Cardiac muscle cell (in vitro differentiated cells and primary cell): ENCODE data around the gene RASL11A. TPM values are rescaled to one million over a fixed set of nuclear protein-coding genes. Genes with fewer than 3 reads are reported as not detected.
A peak's percentile ranks its signal among the peaks of the same experiment; 100 is the strongest.

Source experiments
- DNase-seq, 2 donors: peaks; one replicate each; pipeline versions ENCODE4 v3.0.0 to v3.0.0-alpha.2; 2010 to 2017; ENCODE audit warnings: low read depth in 1 of 2, low spot score in 1 of 2
- H3K27ac ChIP-seq: fragments of 200-600 bp; sonication (generic); 2 replicates; pipeline ENCODE4 v1.5.1; 2016
- H3K27me3 ChIP-seq: fragments of 200-600 bp; sonication (generic); 2 replicates; pipeline ENCODE4 v1.6.0; 2016; ENCODE audit warnings: control low read depth
- H3K36me3 ChIP-seq: fragments of 200-600 bp; sonication (generic); 2 replicates; pipeline ENCODE4 v1.5.1; 2016; ENCODE audit warnings: control low read depth
- H3K4me1 ChIP-seq: fragments of 200-600 bp; sonication (generic); 2 replicates; pipeline ENCODE4 v1.8.1; 2017; ENCODE audit warnings: low read depth, mild to moderate bottlenecking, mixed run types
- H3K4me3 ChIP-seq: fragments of 200-600 bp; sonication (generic); 2 replicates; pipeline ENCODE4 v1.5.1; 2016; ENCODE audit warnings: mild to moderate bottlenecking
- H3K9me3 ChIP-seq: fragments of 200-600 bp; sonication (generic); 2 replicates; pipeline ENCODE4 v1.5.1; 2017; ENCODE audit warnings: low read depth, mild to moderate bottlenecking, control low read depth
- polyA plus RNA-seq: library from polyadenylated mRNA; unstranded; fragments of >200 nt; fragmentation: Nextera tagmentation; extraction: Ambion mirVana; gene quantifications from 2 replicates; pipeline ENCODE4 v1.2.1, GENCODE V29; 2016
- total RNA-seq: library from RNA; depleted of rRNA; stranded (reverse); fragments of >200 nt; gene quantifications from 2 replicates; pipeline ENCODE4 v1.2.3, GENCODE V29; 2016
- TF ChIP-seq, protein P1 (sequence below): IDR thresholded peaks from 2 replicates; pipeline ENCODE4 v1.5.1; 2012; ENCODE audit warnings: low read depth, mild to moderate bottlenecking, low read length

RASL11A gene
- total and polyA plus RNA-seq, 2 experiments from 2014 or later = 1.2 to 1.9 TPM

DNA sequence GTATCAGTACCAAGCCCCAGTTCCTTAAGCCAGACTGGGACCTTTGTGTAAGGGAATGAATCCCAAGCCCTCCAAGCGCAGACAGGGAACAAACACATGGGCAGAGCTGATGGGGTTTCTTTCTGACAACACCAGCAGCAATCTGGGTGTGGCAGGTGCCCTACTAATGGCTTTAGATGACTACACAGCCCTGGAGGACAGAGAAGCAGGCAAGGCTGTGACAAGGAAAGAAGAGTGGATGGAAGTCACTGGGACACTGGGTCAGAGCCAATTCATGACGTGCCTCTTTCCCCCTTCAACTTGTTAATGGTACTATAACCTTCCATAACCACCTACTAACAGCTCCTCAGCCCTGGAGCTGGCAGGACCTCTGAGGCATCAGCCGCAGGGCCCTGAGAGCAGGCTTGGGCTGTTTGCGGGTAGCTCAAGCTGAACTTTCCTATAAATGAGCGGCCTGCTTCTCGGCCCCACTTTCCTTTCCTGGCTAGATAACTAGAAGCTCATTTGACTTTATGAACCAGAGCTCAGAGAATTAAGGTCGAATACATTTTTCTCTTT is 38.9 kb downstream of the RASL11A start:
- no peaks in the 10 kb centered on the region for H3K36me3 ChIP-seq
- DNase-seq = no peak
- TF ChIP-seq, protein P1, sequence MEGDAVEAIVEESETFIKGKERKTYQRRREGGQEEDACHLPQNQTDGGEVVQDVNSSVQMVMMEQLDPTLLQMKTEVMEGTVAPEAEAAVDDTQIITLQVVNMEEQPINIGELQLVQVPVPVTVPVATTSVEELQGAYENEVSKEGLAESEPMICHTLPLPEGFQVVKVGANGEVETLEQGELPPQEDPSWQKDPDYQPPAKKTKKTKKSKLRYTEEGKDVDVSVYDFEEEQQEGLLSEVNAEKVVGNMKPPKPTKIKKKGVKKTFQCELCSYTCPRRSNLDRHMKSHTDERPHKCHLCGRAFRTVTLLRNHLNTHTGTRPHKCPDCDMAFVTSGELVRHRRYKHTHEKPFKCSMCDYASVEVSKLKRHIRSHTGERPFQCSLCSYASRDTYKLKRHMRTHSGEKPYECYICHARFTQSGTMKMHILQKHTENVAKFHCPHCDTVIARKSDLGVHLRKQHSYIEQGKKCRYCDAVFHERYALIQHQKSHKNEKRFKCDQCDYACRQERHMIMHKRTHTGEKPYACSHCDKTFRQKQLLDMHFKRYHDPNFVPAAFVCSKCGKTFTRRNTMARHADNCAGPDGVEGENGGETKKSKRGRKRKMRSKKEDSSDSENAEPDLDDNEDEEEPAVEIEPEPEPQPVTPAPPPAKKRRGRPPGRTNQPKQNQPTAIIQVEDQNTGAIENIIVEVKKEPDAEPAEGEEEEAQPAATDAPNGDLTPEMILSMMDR = no peak

DNA sequence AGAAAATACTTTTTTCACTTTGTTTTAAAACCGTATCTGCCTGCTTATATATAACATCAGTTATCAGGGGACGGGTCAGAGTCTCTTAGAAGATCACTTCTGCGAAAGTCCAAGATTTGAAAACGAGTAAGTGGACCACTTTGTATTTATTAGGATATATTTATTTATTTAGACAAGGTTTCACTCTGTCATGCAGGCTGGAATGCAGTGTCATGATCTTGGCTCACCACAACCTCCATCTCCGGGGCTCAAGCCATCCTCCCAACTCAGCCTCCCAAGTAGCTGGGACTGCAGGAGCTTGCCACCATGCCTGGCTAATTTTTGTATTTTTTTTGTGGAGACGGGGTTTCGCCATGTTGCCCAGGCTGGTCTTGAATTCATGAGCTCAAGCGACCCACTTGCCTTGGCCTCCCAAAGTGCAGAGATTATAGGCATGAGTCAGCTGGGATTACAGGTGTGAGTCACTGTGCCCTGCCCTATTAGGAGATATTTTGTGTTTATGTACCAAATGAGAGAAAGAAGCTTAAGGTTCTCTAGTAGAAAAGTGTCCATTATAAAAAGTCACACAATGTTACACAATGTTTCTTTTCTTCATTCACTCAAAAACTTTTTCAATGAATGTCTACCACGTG is 39.5 kb downstream of the RASL11A start:
- Histone ChIP-seq H3K36me3 (no peaks in the 10 kb centered on the region), H3K27ac (no peak overlapping the region), H3K9me3 (no peaks in the 10 kb centered on the region), H3K4me3 (no peak overlapping the region), H3K4me1 (peaks cover 9% of the 10 kb centered on the region), H3K27me3 (peaks cover 19% of the 10 kb centered on the region)
- DNase-seq = no peak
- TF ChIP-seq, protein P1 = no peak

More for the DNA sequence above, 38.9 kb downstream of the RASL11A start:
- H3K4me1 ChIP-seq = peaks cover 9% of the 10 kb centered on the region
- no peaks in the 10 kb centered on the region for H3K9me3 ChIP-seq
- no peak overlapping the region for H3K27ac ChIP-seq
- H3K27me3 ChIP-seq = peaks cover 19% of the 10 kb centered on the region
- H3K4me3 ChIP-seq = no peak overlapping the region

DNA sequence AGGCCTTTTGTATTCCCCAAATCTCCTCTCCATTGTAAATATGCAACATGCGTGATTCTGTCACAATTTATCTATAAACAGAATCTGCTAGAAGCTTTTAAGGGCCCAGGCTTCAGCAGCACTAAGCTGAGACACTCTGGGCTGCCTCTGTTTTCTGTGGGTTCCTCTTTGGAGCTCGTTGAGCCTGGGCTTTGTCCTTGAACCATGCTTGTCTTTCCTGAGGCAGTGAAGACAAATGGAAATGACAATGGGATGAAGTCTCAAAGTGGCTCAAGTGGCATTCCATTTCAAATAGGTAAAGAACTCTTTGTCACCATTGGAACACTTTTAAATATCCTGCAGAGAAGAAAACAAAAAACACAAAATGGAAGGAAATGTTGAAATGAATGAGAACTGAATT is 40.3 kb downstream of the RASL11A start:
- peaks cover 9% of the 10 kb centered on the region for H3K4me1 ChIP-seq
- peaks cover 25% of the 10 kb centered on the region for H3K27me3 ChIP-seq
- H3K9me3 ChIP-seq = no peaks in the 10 kb centered on the region
- no peak overlapping the region for H3K27ac ChIP-seq
- H3K4me3 ChIP-seq = no peak overlapping the region
- peak in 1 of 2 donors; percentile 30 for DNase-seq
- TF ChIP-seq, protein P1 = no peak
- no peaks in the 10 kb centered on the region for H3K36me3 ChIP-seq

DNA sequence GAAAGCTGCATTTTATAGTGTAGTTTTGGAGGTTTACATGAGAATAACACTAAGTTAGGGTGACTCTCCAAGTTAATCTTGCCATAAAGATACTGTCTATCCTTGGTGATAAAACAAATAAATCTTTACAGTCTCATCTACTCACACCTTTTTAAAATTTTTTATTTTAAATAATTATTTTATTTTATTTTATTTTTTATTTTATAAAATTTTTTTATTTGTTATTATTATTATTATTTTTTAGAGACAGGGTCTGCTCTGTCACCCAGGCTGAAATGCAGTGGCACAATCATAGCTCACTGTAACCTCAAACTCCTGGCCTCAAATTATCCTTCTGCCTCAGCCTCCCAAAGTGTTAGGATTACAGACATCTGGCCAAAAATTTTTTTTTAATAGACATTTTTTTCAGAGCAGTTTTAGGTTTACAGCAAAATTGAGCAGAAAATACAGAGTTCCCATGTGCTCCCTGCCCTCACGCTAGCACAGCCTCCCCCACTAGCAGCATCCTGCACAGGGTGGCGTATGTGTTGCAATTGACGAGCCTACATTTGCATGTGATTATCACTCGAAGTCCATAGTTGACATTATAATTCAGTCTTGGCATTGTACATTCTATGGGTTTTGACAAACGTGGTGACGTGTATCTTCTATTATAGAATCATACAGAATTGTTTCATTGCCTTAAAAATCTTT is 41.0 kb downstream of the RASL11A start:
- no peak for DNase-seq
- H3K4me3 ChIP-seq = no peak overlapping the region
- no peaks in the 10 kb centered on the region for H3K9me3 ChIP-seq
- no peaks in the 10 kb centered on the region for H3K36me3 ChIP-seq
- H3K27me3 ChIP-seq = peaks cover 33% of the 10 kb centered on the region
- peaks cover 9% of the 10 kb centered on the region for H3K4me1 ChIP-seq
- TF ChIP-seq, protein P1 = no peak
- no peak overlapping the region for H3K27ac ChIP-seq

DNA sequence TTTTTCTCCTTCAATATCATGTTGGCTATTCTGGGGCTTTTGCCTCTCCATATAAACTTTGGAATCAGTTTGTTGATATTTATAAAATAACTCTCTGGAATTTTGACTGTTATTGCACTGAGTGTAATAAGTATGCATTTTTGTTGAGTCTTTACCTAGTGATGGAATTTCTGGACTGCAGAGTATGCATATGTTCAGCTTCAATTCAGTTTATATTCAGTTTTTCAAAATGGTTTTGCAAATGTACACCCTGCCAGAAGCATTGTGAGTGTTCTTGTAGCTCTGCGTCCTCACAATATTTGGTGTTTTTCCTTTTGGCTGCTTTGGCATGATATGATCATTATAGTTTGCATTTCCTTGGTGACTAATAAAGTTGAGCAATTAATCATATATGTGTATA is 43.1 kb downstream of the RASL11A start:
- no peak for DNase-seq
- TF ChIP-seq, protein P1 = no peak

More for the DNA sequence above, 43.1 kb downstream of the RASL11A start:
- H3K9me3 ChIP-seq = no peaks in the 10 kb centered on the region
- H3K27me3 ChIP-seq = peaks cover 36% of the 10 kb centered on the region
- no peak overlapping the region for H3K4me3 ChIP-seq
- H3K27ac ChIP-seq = no peak overlapping the region
- peaks cover 9% of the 10 kb centered on the region for H3K4me1 ChIP-seq
- H3K36me3 ChIP-seq = no peaks in the 10 kb centered on the region
